Adrenal gland (tissue), 5 donors: ENCODE measurements around the gene HSF2BP.

ENCODE experiments used
- CTCF ChIP-seq, 6 experiments: fragments of 450-650 bp in 4 of 6; fragments of 200-600 bp in 2 of 6; sonication (generic) in 1 of 6; IDR thresholded peaks; 1 replicate in 5 of 6; 2 replicates in 1 of 6; pipeline versions ENCODE4 v1.5.1 to v1.8.0; 2016 to 2021; ENCODE audit warnings: antibody characterized with exemption in 6 of 6, mild to moderate bottlenecking in 2 of 6, moderate library complexity in 1 of 6
- POLR2A ChIP-seq, 2 donors: fragments of 450-650 bp; IDR thresholded peaks; one replicate each; pipeline ENCODE4 v1.6.1; 2017; ENCODE audit warnings: antibody characterized with exemption in 2 of 2, mild to moderate bottlenecking in 2 of 2, moderate library complexity in 1 of 2
- donor health status: DM: no; HTN: no; CAD: no.

GRCh38 chr21:43646550-43647260, 12.6 kb downstream of the HSF2BP start:
- TF ChIP-seq CTCF (IDR thresholded peaks at IDR 0.05) (peak; percentile 99 to 100 (median 99)), POLR2A (IDR thresholded peaks at IDR 0.05) (no peak)
